IPS-NIHi7 (cell line): ENCODE measurements around the gene TNIK.
A peak's percentile ranks its signal among the peaks of the same experiment; 100 is the strongest.

ENCODE experiments used
- DNase-seq: peaks from one replicate; pipeline ENCODE4 v3.0.0; 2012; ENCODE audit warnings: mixed read lengths; ENCODE audit errors: extremely low spot score

Gene TNIK

DNA sequence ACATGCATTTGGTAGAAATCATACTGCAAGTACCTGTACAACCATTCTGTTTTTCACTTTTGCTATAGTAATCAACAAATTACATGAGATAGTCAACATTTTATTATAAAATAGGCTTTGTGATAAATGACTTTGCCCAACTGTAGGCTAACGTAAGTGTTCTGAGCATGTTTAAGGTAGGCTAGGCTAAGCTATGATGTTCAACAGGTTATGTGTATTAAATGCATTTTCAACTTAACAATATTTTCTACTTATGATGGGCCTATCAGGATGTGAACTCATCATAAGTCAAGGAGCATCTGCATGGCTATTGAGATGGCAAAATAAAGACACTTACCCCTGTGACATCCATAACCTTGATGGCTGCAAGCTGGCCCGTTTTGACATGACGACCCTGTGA, 232.4 kb downstream of the TNIK start:
- no peak for DNase-seq

DNA sequence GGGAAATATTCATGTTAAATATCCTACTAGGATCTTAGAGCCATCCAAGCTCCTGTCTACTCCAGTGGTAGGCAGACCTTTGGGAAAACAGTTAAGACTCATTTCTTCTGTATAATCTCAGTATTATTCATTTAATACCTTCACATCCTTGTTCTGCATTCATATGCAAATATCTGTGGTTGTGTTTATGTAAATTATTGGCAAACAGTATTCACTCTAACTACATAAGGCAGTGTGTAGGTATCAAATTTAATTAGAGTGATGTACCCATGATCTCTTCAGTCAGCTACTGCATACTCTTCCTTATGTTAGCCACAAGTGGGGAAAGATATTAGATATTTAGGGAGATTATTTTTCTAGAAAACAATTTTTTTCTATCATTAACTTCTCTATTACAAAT, 232.8 kb downstream of the TNIK start:
- no peak for DNase-seq

DNA sequence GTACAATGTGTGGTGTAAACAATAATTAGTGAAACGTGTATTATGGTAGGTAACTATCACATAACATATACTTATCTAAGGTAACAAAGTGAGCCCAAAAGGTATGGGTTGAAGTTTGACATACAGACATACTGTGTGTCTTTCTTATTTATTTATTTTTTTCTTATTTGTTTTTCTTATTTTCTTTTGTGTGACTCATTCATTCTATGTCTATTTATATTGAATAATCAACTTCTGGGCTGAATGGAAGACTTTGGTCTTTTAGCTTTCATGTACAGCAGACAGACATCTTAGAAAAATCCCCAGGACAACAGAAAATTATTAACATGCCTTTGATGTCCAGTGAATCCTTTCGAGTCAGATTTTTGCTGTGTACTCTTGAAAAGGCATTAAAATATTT, 233.4 kb downstream of the TNIK start:
- no peak for DNase-seq

DNA sequence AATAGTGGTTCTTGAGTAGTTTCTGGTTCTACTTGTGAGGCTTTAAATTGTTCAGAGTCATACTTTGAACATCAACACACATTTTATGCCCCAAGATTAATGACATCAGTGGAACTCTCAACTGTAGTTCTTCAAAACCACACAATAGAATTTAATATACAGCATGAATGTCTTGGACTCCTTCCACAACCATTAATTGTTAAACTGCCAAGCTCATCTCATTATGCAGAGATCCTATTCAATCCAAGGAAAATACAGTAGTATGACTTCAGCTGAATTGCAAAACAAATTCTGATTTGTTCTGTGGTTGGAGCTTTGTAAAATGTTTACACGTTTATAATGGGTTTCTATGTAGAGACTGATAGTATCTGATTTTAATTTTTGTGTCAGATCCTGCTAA, 234.5 kb downstream of the TNIK start:
- DNase-seq, result no peak

DNA sequence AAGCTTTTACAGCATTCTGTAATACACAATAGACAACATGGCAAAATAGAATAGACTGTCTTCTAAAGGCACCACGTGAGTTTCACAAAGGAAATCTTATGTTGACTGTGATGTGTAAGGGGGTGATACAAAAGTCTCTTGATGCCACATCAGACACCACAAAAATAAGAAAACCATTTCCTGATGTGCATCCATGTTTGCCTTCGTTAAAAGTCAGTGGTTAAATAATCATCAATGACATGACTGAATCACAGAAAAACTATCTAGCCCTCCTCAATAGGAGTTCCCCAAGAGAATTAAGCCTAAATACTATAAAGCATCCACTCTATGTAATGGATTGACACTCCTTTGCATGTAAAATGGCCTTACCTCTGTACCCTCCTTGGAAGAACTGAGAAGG, 235.0 kb downstream of the TNIK start:
- DNase-seq, result no peak

DNA sequence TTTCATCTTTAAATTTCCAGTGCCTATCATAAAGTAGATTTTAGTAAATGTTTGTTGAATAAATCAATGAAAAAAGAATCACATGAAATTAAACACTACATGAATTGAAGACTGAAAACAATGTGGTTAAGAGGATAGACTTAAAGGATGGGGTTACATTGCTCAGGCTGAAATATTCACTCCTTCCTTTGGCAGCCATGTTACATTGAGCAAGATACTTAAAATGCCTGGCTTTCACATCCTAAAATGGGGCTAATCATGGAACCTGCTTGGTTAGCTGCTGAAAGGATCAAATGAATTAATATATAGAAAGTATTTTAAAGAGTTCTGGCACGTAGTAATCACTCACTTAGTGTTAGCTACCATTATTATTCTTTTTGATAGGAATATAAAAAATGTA, 236.8 kb downstream of the TNIK start:
- no peak for DNase-seq

DNA sequence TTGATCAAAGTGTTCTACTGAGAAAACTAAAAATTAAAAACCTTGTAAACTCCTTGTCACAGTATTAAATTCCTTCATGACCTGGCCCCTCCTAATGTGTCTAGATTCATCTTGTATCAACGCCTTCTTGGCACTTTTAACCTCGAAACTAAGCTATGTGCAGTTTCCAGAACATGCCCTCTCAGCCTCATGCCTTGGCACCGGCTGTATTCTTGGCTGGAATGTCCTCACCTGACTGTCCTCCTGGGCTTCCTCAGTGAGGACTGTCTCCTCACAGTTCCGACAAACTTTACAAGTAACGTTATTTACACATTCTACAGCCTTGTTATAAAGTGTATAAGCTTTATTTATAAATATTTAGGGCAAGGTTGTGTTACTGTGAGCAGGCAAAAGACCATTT, 237.2 kb downstream of the TNIK start:
- no peak for DNase-seq

DNA sequence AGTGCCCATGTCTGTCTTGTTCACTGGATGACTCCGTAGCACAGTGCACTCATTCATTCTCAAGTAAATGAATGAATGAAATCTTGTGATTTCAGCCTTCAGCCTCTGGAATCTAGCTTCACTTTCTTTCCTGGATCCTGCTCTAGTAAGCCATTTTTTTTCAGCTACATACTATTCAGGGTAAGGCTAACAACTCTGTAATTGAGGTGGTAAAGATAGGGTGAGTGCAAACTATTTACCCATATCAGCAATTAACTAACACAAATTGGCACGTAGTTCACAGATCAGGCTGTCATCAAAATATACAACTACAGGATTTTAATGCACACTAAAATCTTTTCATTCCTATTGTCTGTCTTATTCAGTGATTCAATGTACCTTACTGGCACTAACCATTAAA, 238.6 kb downstream of the TNIK start:
- DNase-seq, result no peak

DNA sequence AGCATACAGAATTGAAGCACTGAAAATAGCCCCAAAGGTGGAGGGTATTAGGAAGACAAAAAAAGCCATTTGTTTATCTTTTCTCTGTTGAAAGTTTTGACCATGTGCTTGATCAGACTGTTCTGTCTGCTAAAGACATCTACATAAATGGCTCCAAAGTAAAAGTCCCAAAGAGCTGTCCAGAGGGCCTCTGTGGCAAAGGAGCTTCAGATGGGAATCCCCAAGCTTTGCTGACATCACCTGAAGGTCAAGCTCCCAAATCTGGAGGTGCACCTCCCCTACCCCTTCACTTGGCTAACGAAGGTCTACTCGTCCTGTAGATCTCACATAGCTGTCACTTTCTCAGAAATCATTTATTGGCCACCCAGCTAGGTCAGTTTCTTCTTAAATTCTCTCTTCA, 239.1 kb downstream of the TNIK start:
- no peak for DNase-seq

DNA sequence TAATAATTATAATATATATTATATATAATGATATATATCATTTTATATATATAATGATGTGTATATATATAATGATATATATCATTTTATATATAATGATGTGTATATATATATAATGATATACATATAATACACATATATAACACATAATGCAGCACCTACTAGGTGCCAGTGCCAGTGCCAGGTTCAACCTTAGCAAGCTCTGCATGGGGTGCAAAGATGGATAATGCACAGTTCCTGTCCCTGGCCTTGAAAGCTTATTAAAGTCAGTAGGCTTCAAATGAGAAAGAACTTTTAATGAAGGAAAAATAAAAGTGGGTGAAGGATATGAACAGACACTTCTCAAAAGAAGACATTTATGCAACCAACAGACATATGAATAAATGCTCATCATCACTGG, 240.9 kb downstream of the TNIK start:
- DNase-seq, result no peak

DNA sequence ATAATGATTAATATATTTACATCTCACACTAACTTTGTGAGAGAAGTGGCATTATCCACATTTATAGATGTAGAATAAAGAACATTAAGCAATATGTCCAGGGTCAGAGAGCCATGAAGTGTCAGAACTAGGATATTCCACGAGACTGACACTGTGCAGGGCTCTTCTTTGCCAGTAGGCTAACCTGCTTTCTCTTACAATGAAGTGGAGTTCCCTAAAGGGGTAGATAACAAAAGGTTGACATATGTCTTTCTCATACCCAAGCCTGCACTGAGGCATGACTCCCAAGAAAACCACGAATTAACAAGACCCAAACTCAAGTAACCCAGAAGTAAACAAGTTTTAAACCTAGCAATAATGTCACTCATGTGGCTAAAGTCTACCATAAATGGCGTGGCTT, 242.1 kb downstream of the TNIK start:
- no peak for DNase-seq

DNA sequence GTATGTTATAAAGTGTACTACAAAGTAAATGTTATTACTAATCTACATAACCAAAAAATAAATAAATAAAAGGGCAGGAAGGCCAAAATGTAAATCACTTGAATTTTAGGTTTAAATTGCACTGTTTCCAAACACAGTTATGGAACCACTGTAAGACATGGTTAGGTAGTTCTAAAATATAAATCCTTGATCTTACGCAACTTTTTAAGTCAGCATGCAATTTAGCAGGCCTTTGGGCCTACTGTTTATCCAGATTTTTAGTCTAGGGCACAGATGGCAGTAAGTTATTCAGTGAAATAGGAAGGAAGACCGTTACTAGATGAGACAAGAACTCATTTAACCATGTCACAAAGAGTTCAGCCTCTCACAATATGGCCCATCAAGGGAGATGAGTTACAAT, 246.3 kb downstream of the TNIK start:
- DNase-seq, result no peak

DNA sequence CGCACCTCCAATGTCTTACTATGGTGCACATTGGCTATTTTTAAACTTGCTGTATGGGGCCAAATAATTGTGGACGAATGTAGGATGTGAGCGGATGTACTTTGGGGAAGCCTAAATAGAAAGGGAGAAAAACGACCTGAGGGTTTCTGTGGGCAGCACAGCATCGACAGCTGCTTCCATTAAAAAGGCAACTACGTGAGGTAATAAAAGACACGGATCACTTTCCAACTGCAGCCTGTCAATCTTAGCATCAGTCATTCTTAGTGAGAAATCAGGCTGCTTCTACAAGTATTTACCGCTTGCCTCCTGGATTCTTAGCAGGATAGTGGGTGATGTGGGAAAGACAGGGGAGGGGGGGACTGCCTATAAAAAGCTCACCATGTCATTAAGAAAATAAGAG, 247.0 kb downstream of the TNIK start:
- DNase-seq, result no peak

DNA sequence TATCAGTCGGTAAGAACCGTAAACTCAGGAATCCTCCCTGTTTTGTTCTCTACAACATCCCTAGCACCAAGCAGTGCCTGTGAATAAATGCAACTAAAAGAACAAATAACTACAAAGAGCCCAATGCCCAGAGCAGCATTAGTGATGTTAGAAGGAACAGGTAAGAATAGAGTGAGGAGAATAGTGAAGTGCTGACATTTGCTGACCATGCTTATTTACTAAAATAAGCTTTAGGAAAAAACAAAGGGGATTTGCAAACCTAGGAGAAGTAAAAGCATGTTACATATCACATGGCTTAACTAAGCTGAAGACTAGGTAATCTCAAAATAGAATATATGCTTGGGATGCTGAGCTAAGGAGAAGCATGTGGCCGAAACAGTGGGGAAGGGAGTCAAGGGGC, 247.6 kb downstream of the TNIK start:
- DNase-seq, result no peak

DNA sequence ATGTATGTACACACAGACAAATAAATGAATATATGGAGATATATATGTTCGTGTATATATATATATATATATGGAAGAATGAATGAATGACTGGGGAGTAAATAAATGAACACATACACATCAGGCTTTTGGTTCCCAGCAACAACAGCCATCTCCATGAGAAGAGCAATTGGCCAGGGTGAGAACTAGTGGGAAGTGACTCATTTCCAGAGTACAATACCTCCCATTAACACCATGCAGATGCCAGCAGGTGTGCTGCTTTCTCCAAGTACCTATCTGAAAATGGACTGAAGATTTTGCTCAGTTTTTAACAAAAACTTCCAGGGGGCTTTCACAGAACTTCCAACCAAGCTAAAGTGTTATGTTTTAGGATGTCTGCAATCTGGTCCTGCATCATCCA, 253.9 kb downstream of the TNIK start:
- peak; percentile 44 for DNase-seq

DNA sequence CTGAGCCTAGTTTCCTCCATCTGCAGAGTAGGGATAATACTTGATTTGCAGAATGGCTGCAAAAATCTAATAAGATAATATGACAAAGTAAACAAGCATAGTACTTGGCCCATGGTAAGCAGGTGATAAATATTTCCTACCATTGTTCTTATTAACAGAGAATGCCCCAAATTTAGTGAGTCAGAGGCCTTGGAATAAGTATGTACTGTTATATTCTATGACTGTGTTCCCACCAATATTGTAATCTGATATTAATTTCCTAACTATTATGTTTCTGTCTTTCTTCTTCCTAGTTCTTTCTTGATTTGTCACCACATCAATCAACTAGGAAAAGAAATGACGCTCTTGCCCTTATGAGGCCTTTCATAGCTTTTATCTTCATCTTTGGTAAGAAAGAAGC, 255.3 kb downstream of the TNIK start:
- no peak for DNase-seq

DNA sequence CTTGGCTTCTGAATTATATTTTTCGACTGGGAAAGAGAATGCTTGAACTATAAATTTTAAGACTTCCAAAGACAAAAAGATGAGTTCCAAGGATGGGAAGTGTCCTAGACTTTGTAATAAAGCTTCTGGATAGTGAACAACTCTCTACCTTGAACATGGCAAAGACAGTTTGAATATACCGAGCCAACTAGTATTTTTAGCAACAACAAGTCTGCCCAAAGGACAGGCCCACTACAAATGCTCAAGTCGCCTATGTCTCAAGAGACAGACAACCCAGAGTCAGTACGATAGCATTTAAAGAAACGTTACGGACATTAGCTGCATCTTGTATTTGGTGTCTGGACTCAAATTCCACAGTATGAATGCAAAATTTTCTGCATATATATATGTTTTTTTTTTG, 258.4 kb downstream of the TNIK start:
- DNase-seq, result no peak

DNA sequence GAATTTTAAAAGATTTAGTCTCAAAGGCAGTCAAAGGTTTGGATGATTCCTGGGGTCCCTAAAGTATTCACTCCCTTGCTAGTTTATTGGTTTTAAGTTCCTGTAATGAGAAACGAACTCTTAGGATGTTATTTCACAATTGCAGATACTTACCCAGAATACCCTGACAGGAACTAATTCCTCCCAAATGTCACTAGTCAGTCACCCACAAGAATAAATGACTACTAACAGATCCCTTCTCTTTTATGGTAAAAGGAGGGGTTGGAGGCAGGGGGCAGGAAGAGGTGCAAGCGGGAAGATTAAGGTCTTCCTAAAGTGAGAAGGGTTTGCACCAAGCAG, 259.5 kb downstream of the TNIK start:
- no peak for DNase-seq

DNA sequence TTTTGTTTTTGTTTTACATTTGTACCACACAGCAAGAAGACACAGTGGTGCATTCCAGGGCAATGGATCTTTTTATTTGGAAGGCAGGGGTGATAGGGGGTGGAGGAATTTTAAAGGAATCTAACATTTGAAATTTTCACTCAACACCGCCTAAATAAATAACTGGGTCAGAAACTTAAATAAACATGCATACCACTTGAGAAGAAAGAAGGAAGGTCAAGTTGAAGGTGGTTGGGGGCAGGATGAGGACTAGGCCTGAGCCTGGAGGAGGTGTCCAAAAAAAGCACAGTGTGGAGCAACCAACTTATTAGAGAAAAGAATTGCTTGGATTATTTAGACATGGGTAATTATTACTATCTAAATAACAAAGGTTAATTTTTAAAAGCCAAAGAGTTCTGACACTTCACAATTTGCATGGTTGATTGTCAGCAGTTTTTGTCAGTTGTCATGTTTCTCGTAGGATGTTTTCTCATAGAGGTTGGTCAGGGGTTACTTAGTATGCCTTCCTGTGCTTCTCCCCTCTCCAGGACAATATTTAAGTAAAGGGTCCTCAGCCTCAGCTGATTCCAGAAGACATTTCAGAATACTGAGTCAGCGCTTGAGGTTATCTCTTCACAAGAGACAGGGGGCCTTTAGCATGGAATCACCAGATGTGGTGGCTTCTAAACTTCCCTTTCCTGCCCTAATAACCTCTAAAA, 260.0 kb downstream of the TNIK start:
- no peak for DNase-seq

DNA sequence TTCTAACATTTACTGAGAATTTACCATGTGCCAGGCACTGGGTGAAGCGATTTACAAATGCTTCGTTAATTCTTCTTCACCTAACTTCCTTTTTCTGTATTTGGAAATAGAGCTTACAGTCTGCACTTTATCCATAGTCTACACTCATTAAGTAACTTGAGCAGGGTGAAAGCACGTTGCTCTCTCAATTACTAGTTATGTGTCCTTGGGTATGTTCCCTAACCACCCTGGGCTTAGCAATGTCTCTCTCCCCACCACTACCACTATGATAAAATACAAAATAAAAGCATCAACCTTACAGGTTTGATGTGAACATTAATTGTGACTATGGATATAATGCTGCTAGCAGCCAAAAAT, 260.8 kb downstream of the TNIK start:
- DNase-seq, result no peak

DNA sequence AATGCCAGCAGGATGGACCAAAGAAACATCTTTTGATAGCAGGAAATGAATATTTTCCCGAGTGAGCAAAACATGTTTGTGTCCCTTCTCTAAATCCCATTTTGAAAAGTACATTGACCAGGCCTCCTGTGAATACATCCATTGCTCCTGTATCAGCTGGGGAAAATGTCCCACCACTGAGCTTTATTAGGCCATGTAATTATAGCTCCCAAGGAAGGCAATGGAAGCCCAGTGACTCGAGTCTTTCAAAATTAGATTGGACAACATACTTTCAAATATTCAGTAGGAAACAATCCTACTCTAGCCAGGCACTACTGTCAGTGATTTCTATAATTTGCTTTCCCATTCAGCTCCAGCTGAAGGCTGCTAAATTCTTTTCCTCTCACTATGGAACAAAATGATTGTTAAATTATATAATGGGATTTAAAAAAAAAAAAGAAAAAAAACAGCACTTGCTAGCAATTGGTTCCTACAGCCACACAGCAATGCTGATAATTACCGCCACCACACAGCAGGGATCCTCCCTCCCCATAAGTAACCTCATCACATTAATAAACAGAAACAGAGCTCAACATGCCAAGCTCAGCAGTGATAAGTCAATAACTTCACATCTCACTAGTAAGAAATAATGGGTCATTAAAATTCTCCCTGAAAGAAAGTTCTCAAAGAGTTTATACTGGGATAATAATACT, 261.3 kb downstream of the TNIK start:
- DNase-seq, result no peak

DNA sequence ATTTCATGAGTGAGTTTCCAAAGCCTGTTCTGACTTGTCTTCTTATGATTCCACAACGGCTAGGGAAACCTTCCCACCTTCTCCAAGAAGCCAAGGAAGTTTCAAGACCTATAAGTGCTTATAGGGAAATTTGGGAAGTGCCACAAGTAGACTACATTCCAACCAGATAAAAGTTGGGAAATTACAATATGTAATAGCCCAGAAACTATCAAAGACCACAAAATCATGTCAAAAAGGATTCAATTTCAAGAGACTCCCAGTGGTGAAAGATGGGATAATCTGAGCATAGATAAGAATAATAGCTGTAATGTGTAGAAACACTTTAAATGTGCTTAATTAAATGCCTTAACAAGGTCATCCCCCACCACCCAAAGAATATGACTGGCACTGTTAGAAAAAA, 264.5 kb downstream of the TNIK start:
- DNase-seq, result no peak

DNA sequence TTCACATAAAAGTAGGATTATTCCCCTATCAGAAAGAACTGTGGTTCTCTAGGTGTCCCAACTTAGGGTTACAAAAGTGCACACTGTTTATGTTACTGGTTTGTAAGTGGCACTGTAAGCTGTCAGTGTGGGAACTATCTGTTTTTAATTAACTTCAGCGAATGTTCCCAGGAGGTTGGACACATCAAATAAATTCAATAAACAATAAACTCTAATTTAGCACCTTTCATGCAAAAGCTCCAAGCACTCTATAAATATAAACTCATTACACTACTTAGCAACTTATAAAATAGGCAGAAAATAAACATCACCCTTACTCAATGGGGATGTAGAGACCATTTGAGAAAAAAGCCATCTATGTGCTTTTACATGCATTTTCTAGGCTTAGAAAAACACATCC, 265.2 kb downstream of the TNIK start:
- no peak for DNase-seq

DNA sequence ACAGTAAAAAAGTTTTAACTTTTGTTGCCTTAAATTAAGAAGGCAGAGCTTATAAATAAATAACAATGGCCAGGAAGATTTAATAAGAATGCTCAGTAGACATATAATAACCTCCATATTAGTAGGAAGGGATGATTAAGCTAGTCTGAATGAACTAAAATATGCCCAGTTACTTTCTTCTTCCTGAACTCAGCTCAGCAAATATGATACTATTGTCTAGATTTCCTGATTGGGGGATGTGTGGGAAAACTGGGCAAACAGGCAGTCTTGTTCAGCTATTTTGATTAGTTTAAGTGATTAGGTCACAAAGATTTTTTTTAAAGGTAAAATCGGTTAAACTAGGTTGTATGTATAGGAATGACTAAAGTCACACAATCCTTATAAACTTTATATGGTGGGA, 266.5 kb downstream of the TNIK start:
- DNase-seq, result no peak
